AG04450 (cell line): ENCODE data around the gene CLIC3. TPM values are rescaled to one million over a fixed set of nuclear protein-coding genes. Genes with fewer than 3 reads are reported as not detected.

Experiments
- CTCF ChIA-PET: fragments of 300-600, 350-600 bp; formaldehyde crosslinking; extraction: SDS; loops from one replicate; lab custom pipeline; 2022; ENCODE audit warnings: antibody characterized with exemption, inconsistent platforms; lab: Charles Lee
- POLR2A ChIA-PET: fragments of 350-600 bp; formaldehyde crosslinking; extraction: SDS; loops from one replicate; lab custom pipeline; 2021; ENCODE audit warnings: antibody characterized with exemption, inconsistent platforms; lab: Yijun Ruan, JAX
- DNase-seq: peaks from one replicate; pipeline ENCODE4 v3.0.0-alpha.2; 2011; ENCODE audit warnings: low read depth, low spot score
- H3K27ac ChIP-seq: one replicate; pipeline ENCODE4 v1.5.1; 2012; ENCODE audit warnings: low read depth, low read length, control low read depth
- H3K27me3 ChIP-seq: one replicate; pipeline ENCODE4 v1.6.0; 2012; ENCODE audit warnings: low read length; ENCODE audit not compliant: control insufficient read depth, insufficient read depth
- H3K4me3 ChIP-seq: 2 replicates; pipeline ENCODE4 v1.5.1; 2011; ENCODE audit warnings: mild to moderate bottlenecking, low read depth, low read length, control low read depth
- H3K9me3 ChIP-seq: 2 replicates; pipeline ENCODE4 v1.5.1; 2012; ENCODE audit warnings: low read length; ENCODE audit not compliant: control insufficient read depth, insufficient read depth
- CTCF ChIP-seq: IDR thresholded peaks from 2 replicates; pipeline ENCODE4 v1.5.1; 2011; ENCODE audit warnings: low read depth, low read length, control low read depth, inconsistent platforms
- polyA plus RNA-seq: library from polyadenylated mRNA; depleted of rRNA; stranded (reverse); fragments of >200 nt; gene quantifications from 2 replicates; pipeline ENCODE4 v1.2.3, GENCODE V29; 2011

The CLIC3 gene
- polyA plus RNA-seq, 1 experiment: 0.42 TPM

- POLR2A ChIA-PET: interaction anchor here (0.7 kb wide), 1 partner anchor 38 kb away, joined by 3 read pairs; no protein-coding TSS in a partner anchor
- H3K27me3 ChIP-seq: no peaks in the 10 kb centered on the region
- CTCF ChIA-PET: interaction anchor here (1.8 kb wide), 1 partner anchor 13 kb away, joined by 6 read pairs; no protein-coding TSS in a partner anchor
- H3K9me3 ChIP-seq: peaks cover 55% of the 10 kb centered on the region
- no peak overlapping the region for H3K4me3 ChIP-seq
- DNase-seq: no peak
- no peak for TF ChIP-seq CTCF
- no peak overlapping the region for H3K27ac ChIP-seq
These were observed 20.1 kb upstream of the CLIC3 start for GRCh38 chr9:137016436-137016835.

- ChIA-PET CTCF (interaction anchor here (0.6 to 1.8 kb wide), 2 partner anchors 11 to 13 kb away, joined by 3 to 6 read pairs; no protein-coding TSS in a partner anchor), POLR2A (interaction anchor here (0.7 kb wide), 1 partner anchor 37 kb away, joined by 3 read pairs; no protein-coding TSS in a partner anchor)
- TF ChIP-seq CTCF: no peak
- peaks cover 57% of the 10 kb centered on the region for H3K9me3 ChIP-seq
- H3K27me3 ChIP-seq: no peaks in the 10 kb centered on the region
- H3K27ac ChIP-seq: no peak overlapping the region
- no peak for DNase-seq
- H3K4me3 ChIP-seq: no peak overlapping the region
These were observed 19.6 kb upstream of the CLIC3 start for GRCh38 chr9:137015976-137016375.

- no peaks in the 10 kb centered on the region for H3K27me3 ChIP-seq
- H3K9me3 ChIP-seq: peaks cover 58% of the 10 kb centered on the region
- no peak overlapping the region for H3K27ac ChIP-seq
- no peak for DNase-seq
- ChIA-PET POLR2A (no interaction called here), CTCF (interaction anchor here (0.6 to 1.8 kb wide), 2 partner anchors 11 to 14 kb away, joined by 3 to 6 read pairs; no protein-coding TSS in a partner anchor)
- TF ChIP-seq CTCF: no peak
- no peak overlapping the region for H3K4me3 ChIP-seq
These were observed 19.2 kb upstream of the CLIC3 start for GRCh38 chr9:137015540-137015930.

GRCh38 chr9:137014776-137015539 is 18.6 kb upstream of the CLIC3 start:
- Histone ChIP-seq H3K9me3 (peaks cover 58% of the 10 kb centered on the region), H3K4me3 (no peak overlapping the region), H3K27ac (no peak overlapping the region), H3K27me3 (no peaks in the 10 kb centered on the region)
- TF ChIP-seq CTCF: no peak
- POLR2A ChIA-PET: no interaction called here
- no peak for DNase-seq
- CTCF ChIA-PET: interaction anchor here (0.6 to 1.8 kb wide), 2 partner anchors 12 to 14 kb away, joined by 3 to 6 read pairs; no protein-coding TSS in a partner anchor

GRCh38 chr9:137014166-137014565 is 17.8 kb upstream of the CLIC3 start:
- H3K27ac ChIP-seq: no peak overlapping the region
- TF ChIP-seq CTCF: no peak
- DNase-seq: no peak
- CTCF ChIA-PET: no interaction called here
- H3K9me3 ChIP-seq: peaks cover 58% of the 10 kb centered on the region
- no peak overlapping the region for H3K4me3 ChIP-seq
- no peaks in the 10 kb centered on the region for H3K27me3 ChIP-seq
- POLR2A ChIA-PET: no interaction called here
